Nucleus accumbens (tissue), 56 donors: Measurements from ENCODE around the gene DUXA.

ENCODE experiments used
- DNase-seq, 56 donors: peaks; one replicate each; lab custom pipeline; 2025; lab: John Stamatoyannopoulos, UW

Gene DUXA

GRCh38 chr19:57106722-57107235, 60.5 kb downstream of the DUXA start:
- DNase-seq = peak in 1 of 56 donors; percentile 22

- peak in 2 of 56 donors; percentile 2 to 8 for DNase-seq
Measured at GRCh38 chr19:57105976-57106721, 61.1 kb downstream of the DUXA start.
